OCI-LY7 (cell line): ENCODE results near the gene MYO18A.

ENCODE experiments used
- EZH2phosphoT487 ChIP-seq: fragments of 200-600 bp; sonication (generic); IDR thresholded peaks from 2 replicates; pipeline ENCODE4 v1.6.1; 2018; ENCODE audit warnings: low read depth, borderline replicate concordance, mild to moderate bottlenecking, mixed run types, antibody characterized with exemption, low read length, moderate library complexity, mixed read lengths
- TF ChIP-seq, protein P1 (sequence below): fragments of 200-600 bp; sonication (generic); conservative IDR thresholded peaks from 2 replicates; pipeline ENCODE4 v1.5.1; 2014; ENCODE audit warnings: mild to moderate bottlenecking, antibody characterized with exemption, low read length, moderate library complexity, mixed read lengths

DNA sequence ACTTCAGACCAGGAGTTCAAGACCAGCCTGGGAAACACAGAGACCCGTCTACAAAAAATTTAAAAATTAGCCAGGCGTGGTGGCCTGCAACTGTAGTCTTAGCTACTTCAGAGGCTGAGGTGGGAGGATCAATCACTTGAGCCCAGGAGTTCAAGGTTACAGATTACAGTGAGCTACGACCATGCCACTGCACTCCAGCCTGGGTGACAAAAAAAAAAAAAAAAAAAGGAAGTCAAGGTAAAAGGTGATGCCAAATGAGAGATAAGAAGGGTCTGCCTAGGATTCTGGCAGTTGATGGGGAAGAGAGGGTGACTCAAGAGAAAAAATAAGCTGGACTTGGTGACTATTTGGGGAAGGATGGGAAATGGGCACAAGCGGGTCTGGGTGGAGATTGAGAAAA, 32.5 kb downstream of the MYO18A start:
- TF ChIP-seq, protein P1, sequence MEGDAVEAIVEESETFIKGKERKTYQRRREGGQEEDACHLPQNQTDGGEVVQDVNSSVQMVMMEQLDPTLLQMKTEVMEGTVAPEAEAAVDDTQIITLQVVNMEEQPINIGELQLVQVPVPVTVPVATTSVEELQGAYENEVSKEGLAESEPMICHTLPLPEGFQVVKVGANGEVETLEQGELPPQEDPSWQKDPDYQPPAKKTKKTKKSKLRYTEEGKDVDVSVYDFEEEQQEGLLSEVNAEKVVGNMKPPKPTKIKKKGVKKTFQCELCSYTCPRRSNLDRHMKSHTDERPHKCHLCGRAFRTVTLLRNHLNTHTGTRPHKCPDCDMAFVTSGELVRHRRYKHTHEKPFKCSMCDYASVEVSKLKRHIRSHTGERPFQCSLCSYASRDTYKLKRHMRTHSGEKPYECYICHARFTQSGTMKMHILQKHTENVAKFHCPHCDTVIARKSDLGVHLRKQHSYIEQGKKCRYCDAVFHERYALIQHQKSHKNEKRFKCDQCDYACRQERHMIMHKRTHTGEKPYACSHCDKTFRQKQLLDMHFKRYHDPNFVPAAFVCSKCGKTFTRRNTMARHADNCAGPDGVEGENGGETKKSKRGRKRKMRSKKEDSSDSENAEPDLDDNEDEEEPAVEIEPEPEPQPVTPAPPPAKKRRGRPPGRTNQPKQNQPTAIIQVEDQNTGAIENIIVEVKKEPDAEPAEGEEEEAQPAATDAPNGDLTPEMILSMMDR, result no peak
- no peak for TF ChIP-seq EZH2phosphoT487
